K562 (cell line): Measurements from ENCODE around the gene CNNM2. TPM values are rescaled to one million over a fixed set of nuclear protein-coding genes. Genes with fewer than 3 reads are reported as not detected.

Experiments
- ATAC-seq: fragments of 200-7000 bp; cut with Tn5 transposase; 3 replicates; pipeline ENCODE4 v1.9.1; 2020; ENCODE audit warnings: moderate library complexity
- BruUV-seq: library from RNA; stranded (reverse); fragments of 400-500 nt; replicated peaks from 2 replicates; lab custom pipeline; 2021; lab: Mats Ljungman, UMichigan
- CTCF ChIA-PET: fragments of 300-600 bp; formaldehyde crosslinking; extraction: SDS; loops from one replicate; lab custom pipeline; 2021; ENCODE audit warnings: low intra/inter-chr PET ratio; lab: Yijun Ruan, JAX
- POLR2A ChIA-PET: fragments of 300-600, 350-650 bp; sonication (Branson Sonifier 250); formaldehyde crosslinking; extraction: SDS; loops from one replicate; lab custom pipeline; 2021; ENCODE audit warnings: antibody characterized with exemption, inconsistent platforms; lab: Yijun Ruan, JAX
- DNase-seq, 4 experiments: peaks; one replicate each; pipeline versions ENCODE4 v3.0.0 to v3.0.0-alpha.2; 2011 to 2018; ENCODE audit warnings: low spot score in 3 of 4, mixed read lengths in 3 of 4; ENCODE audit errors: extremely low read depth in 1 of 4
- FAIRE-seq: peaks from 2 replicates; lab custom pipeline; 2011; peaks lifted over from hg19 to GRCh38; lab: Jason Lieb, UNC
- H2AFZ ChIP-seq: 2 replicates; pipeline ENCODE4 v1.6.0; 2011; ENCODE audit warnings: low read depth, low read length, control low read depth, inconsistent platforms
- H3K27ac ChIP-seq: fragments of 200-600 bp; 3 replicates; pipeline ENCODE4 v1.8.0; 2011; ENCODE audit warnings: low read depth, mild to moderate bottlenecking, control low read depth, inconsistent platforms, low read length, moderate library complexity, mixed read lengths; ENCODE audit errors: extremely low read depth
- H3K27me3 ChIP-seq, 2 experiments: fragments of 300-600 bp in 1 of 2; 2 replicates in 1 of 2; 3 replicates in 1 of 2; pipeline versions ENCODE4 v1.6.0 to v1.8.0; 2011; ENCODE audit warnings: inconsistent platforms in 2 of 2, low read length in 2 of 2, mild to moderate bottlenecking in 1 of 2, mixed read lengths in 1 of 2, moderate library complexity in 1 of 2; ENCODE audit not compliant: control insufficient read depth in 2 of 2, insufficient read depth in 2 of 2
- H3K36me3 ChIP-seq: fragments of 300-600 bp; 3 replicates; pipeline ENCODE4 v1.8.0; 2011; ENCODE audit warnings: mild to moderate bottlenecking, low read length, inconsistent platforms; ENCODE audit not compliant: control insufficient read depth, insufficient read depth
- H3K4me1 ChIP-seq, 2 experiments: fragments of 200-600 bp in 1 of 2; replicated peaks in 1 of 2; 2 replicates in 1 of 2; 3 replicates in 1 of 2; pipeline versions ENCODE4 v1.5.1 to v1.8.0; 2011; ENCODE audit warnings: inconsistent platforms in 2 of 2, low read length in 2 of 2, mild to moderate bottlenecking in 1 of 2, mixed read lengths in 1 of 2, moderate library complexity in 1 of 2; ENCODE audit not compliant: control insufficient read depth in 2 of 2, insufficient read depth in 2 of 2
- H3K4me2 ChIP-seq: 2 replicates; pipeline ENCODE4 v1.6.1; 2011; ENCODE audit warnings: low read length, control low read depth, inconsistent platforms, mixed read lengths; ENCODE audit not compliant: insufficient read depth
- H3K4me3 ChIP-seq: fragments of 200-600 bp; sonication (generic), shearing (Covaris generic); 2 replicates; pipeline ENCODE4 v1.5.1; 2016; ENCODE audit warnings: control low read depth, inconsistent platforms
- H3K79me2 ChIP-seq: fragments of 200-600 bp; 3 replicates; pipeline ENCODE4 v1.8.0; 2011; ENCODE audit warnings: low read length, inconsistent platforms; ENCODE audit not compliant: control insufficient read depth, insufficient read depth
- H3K9ac ChIP-seq, 2 experiments: 2 replicates each; pipeline versions ENCODE4 v1.6.0 to v1.6.1; 2011; ENCODE audit warnings: low read depth in 2 of 2, low read length in 2 of 2, control low read depth in 1 of 2, inconsistent platforms in 1 of 2, mild to moderate bottlenecking in 1 of 2, mixed read lengths in 1 of 2; ENCODE audit not compliant: insufficient read depth in 1 of 2
- H3K9me1 ChIP-seq: one replicate; pipeline ENCODE4 v1.6.0; 2011; ENCODE audit warnings: inconsistent platforms, mild to moderate bottlenecking, low read length, moderate library complexity; ENCODE audit not compliant: control insufficient read depth, insufficient read depth
- H3K9me3 ChIP-seq: replicated peaks from 2 replicates; pipeline ENCODE4 v1.5.1; 2011; ENCODE audit warnings: low read depth, low read length, inconsistent platforms; ENCODE audit not compliant: control insufficient read depth, insufficient read depth
- H4K20me1 ChIP-seq: replicated peaks from 2 replicates; pipeline ENCODE4 v1.6.1; 2011; ENCODE audit warnings: low read length, inconsistent platforms, mixed read lengths; ENCODE audit not compliant: control insufficient read depth, insufficient read depth
- DNMT1 ChIP-seq: fragments of 450-650 bp; IDR thresholded peaks from 2 replicates; pipeline ENCODE4 v1.6.1; 2016; ENCODE audit warnings: antibody characterized with exemption, mild to moderate bottlenecking
- E2F1 ChIP-seq: sonication (generic); formaldehyde crosslinking; IDR thresholded peaks from 2 replicates; pipeline ENCODE4 v1.8.1; 2023; ENCODE audit warnings: mild to moderate bottlenecking, missing genetic modification reagents, moderate library complexity
- E2F6 ChIP-seq, 2 experiments: IDR thresholded peaks; 2 replicates each; pipeline ENCODE4 v1.6.1; 2011; ENCODE audit warnings: borderline replicate concordance in 1 of 2, control low read depth in 1 of 2, low read depth in 1 of 2, low read length in 1 of 2, mild to moderate bottlenecking in 1 of 2, mixed read lengths in 1 of 2, moderate library complexity in 1 of 2; ENCODE audit not compliant: insufficient read depth in 1 of 2, insufficient read length in 1 of 2, poor library complexity in 1 of 2, severe bottlenecking in 1 of 2; ENCODE audit errors: extremely low read depth in 1 of 2
- ESRRB ChIP-seq: fragments of 250-450 bp; sonication (Bioruptor Pico); IDR thresholded peaks from 2 replicates; pipeline ENCODE4 v1.5.0; 2020; ENCODE audit warnings: mild to moderate bottlenecking, moderate library complexity, borderline replicate concordance
- HMBOX1 ChIP-seq: sonication (generic); IDR thresholded peaks from 2 replicates; pipeline ENCODE4 v1.6.1; 2016
- MBD2 ChIP-seq: sonication (generic); IDR thresholded peaks from 2 replicates; pipeline ENCODE4 v1.6.1; 2016; ENCODE audit warnings: low read depth, borderline replicate concordance
- RBFOX2 ChIP-seq: fragments of 200-400 bp; formaldehyde crosslinking; IDR thresholded peaks from 2 replicates; pipeline ENCODE4 v1.6.1; 2017; ENCODE audit warnings: low read depth, mild to moderate bottlenecking, low read length, moderate library complexity
- SOX6 ChIP-seq: fragments of 450-650 bp; IDR thresholded peaks from 2 replicates; pipeline ENCODE4 v1.6.1; 2014; ENCODE audit warnings: mild to moderate bottlenecking
- SRSF3 ChIP-seq: fragments of 200-400 bp; formaldehyde crosslinking; IDR thresholded peaks from 2 replicates; pipeline ENCODE4 v1.6.1; 2016; ENCODE audit warnings: mild to moderate bottlenecking, low read length, moderate library complexity; ENCODE audit not compliant: insufficient read depth
- TEAD4 ChIP-seq, 2 experiments: sonication (generic) in 1 of 2; formaldehyde crosslinking in 1 of 2; IDR thresholded peaks; 2 replicates each; pipeline versions ENCODE4 v1.6.1 to v1.8.0; 2012 to 2022; ENCODE audit warnings: borderline replicate concordance in 1 of 2, inconsistent platforms in 1 of 2, low read length in 1 of 2, mild to moderate bottlenecking in 1 of 2, missing genetic modification reagents in 1 of 2
- WGBS: fragments of 100-300 bp; shearing (Covaris generic); methylation state at CpG from one replicate; pipeline ENCODE4 v1.1.6; 2016; ENCODE audit warnings: low coverage, mixed read lengths; ENCODE audit not compliant: insufficient coverage; ENCODE audit errors: missing lambda C conversion rate; 5-methylcytosine and 5-hydroxymethylcytosine counted together
- in situ Hi-C: fragments of 300-500 bp; cut with MboI; formaldehyde crosslinking; loops from 4 replicates; pipeline ENCODE4 v1.15.0; 2018; ENCODE audit warnings: inconsistent platforms, mixed read lengths
- intact Hi-C: fragments of 100-400 bp; cut with micrococcal nuclease; formaldehyde crosslinking; loops from 2 replicates; pipeline ENCODE4 v1.14.2; 2022
- polyA plus RNA-seq, 8 experiments: library from polyadenylated mRNA; depleted of rRNA in 4 of 8; stranded (reverse) in 5 of 8; unstranded in 3 of 8; fragments of >200 nt; fragmentation: Nextera tagmentation in 2 of 8; fragmentation: Illumina TruSeq in 1 of 8; extraction: Ambion mirVana in 2 of 8; extraction: Trizol in 1 of 8; gene quantifications; 2 replicates each; pipeline versions ENCODE4 v1.2.1 to v1.2.3, GENCODE V29; 2011 to 2014; ENCODE audit warnings: inconsistent platforms in 1 of 8, missing spikeins in 1 of 8
- total RNA-seq, 7 experiments: library from RNA; depleted of rRNA in 6 of 7; stranded (reverse); fragments of >200 nt in 6 of 7; fragmentation: Illumina TruSeq in 2 of 7; extraction: Trizol in 2 of 7; gene quantifications; 2 replicates each; pipeline versions ENCODE4 v1.2.1 to v1.2.3, GENCODE V29; 2011 to 2021; ENCODE audit warnings: low replicate concordance in 1 of 7

Gene CNNM2
- total and polyA plus RNA-seq, 9 of the 15 experiments (the other 6 are each of a cell fraction or from before 2014, with no cell fraction given): 0.21 to 5.0 (median 1.3) TPM

GRCh38 chr10:102919992-102920739 lies 2.1 kb downstream of the CNNM2 start:
- Histone ChIP-seq H3K9ac (peak overlapping the region; percentile 38 to 98; a peak in 3 of 4 replicates), H3K36me3 (no peaks in the 10 kb centered on the region), H3K4me2 (peak overlapping the region; percentile 87), H3K27me3 (no peaks in the 10 kb centered on the region), H4K20me1 (no peaks in the 10 kb centered on the region), H3K27ac (peak overlapping the region; percentile 19; the same call in 1 of the 3 replicates), H3K4me1 (peaks cover 3 to 26% of the 10 kb centered on the region in 2 experiments; a peak in 4 of 5 replicates), H3K79me2 (peaks cover 32% of the 10 kb centered on the region), H2AFZ (peak overlapping the region; percentile 97), H3K9me1 (no peaks in the 10 kb centered on the region), H3K4me3 (peak overlapping the region; percentile 87), H3K9me3 (no peaks in the 10 kb centered on the region)
- ATAC-seq (no peak), FAIRE-seq (peak; percentile 35), DNase-seq (peak in 1 of 4 experiments; percentile 17)
- in situ Hi-C loops: loop anchor here (5.0 kb wide), 3 partner anchors 83 to 322 kb away; partner anchors contain the start of gene CYP17A1
- POLR2A ChIA-PET: interaction anchor here (0.6 kb wide), 1 partner anchor 337 kb away, joined by 3 read pairs; no protein-coding TSS in a partner anchor
- intact Hi-C loops: loop anchor here (5.0 to 10.0 kb wide), 4 partner anchors 42 to 565 kb away; no protein-coding TSS in a partner anchor
- CTCF ChIA-PET: no interaction called here
- TF ChIP-seq HMBOX1 (peak; percentile 24; the same call in 1 of the 2 replicates), MBD2 (no peak)
- WGBS: 11% methylated on average over 7 of the region's 9 CpGs
- TSS peak; percentile 33 for BruUV-seq

- Histone ChIP-seq H3K4me1 (peaks cover 9 to 16% of the 10 kb centered on the region in 2 experiments; a peak in 4 of 5 replicates), H3K4me3 (no peak overlapping the region), H3K79me2 (peaks cover 32% of the 10 kb centered on the region), H3K9me3 (no peaks in the 10 kb centered on the region), H2AFZ (no peak overlapping the region), H3K27me3 (no peaks in the 10 kb centered on the region), H3K9me1 (no peaks in the 10 kb centered on the region), H3K9ac (no peak overlapping the region), H4K20me1 (no peaks in the 10 kb centered on the region), H3K36me3 (no peaks in the 10 kb centered on the region), H3K4me2 (no peak overlapping the region), H3K27ac (no peak overlapping the region)
- FAIRE-seq (no peak), ATAC-seq (no peak), DNase-seq (no peak)
- ChIA-PET POLR2A (no interaction called here), CTCF (no interaction called here)
- BruUV-seq: no TSS peak
- in situ Hi-C loops (no loop called here), intact Hi-C loops (loop anchor here (10.0 kb wide), 1 partner anchor 61 kb away; no protein-coding TSS in a partner anchor)
- TF ChIP-seq E2F1 (CRISPR knock-in tag) (no peak), TEAD4 (IDR thresholded peaks at IDR 0.05; ENCODE audit: low read length) (no peak), TEAD4 (CRISPR knock-in tag; IDR thresholded peaks at IDR 0.05; ENCODE audit: borderline replicate concordance) (no peak), E2F6 (IDR thresholded peaks at IDR 0.05; ENCODE audit: borderline replicate concordance in 1 of 2, extremely low read depth in 1 of 2, insufficient read depth in 1 of 2, insufficient read length in 1 of 2, low read depth in 1 of 2, low read length in 1 of 2, poor library complexity in 1 of 2, severe bottlenecking in 1 of 2) (no peak), SOX6 (no peak), SRSF3 (no peak), RBFOX2 (no peak), DNMT1 (no peak), ESRRB (CRISPR knock-in tag) (no peak)
Measured at GRCh38 chr10:102923601-102924000, 5.5 kb downstream of the CNNM2 start.
